ENCODE measurements around the gene TMEM258.

TMEM258 gene

GRCh38 chr11:61776561-61777075, 15.8 kb downstream of the TMEM258 start (continued):
- TF ChIP-seq PATZ1 (tag by site-specific recombination; IDR thresholded peaks at IDR 0.05) (peak; percentile 41; the same call in 1 of the 2 replicates), ZNF654 (tag by site-specific recombination; IDR thresholded peaks at IDR 0.05; ENCODE audit: low read depth) (peak; percentile 10; the same call in 1 of the 2 replicates), ZNF707 (tag by site-specific recombination; IDR thresholded peaks at IDR 0.05) (no peak), ZNF768 (tag by site-specific recombination; IDR thresholded peaks at IDR 0.05) (peak; percentile 53; the same call in 1 of the 2 replicates), ZNF423 (tag by site-specific recombination; IDR thresholded peaks at IDR 0.05) (no peak), ZNF664 (tag by site-specific recombination; IDR thresholded peaks at IDR 0.05) (no peak), ZNF132 (tag by site-specific recombination; IDR thresholded peaks at IDR 0.05; ENCODE audit: borderline replicate concordance) (no peak), KLF8 (tag by site-specific recombination; IDR thresholded peaks at IDR 0.05) (0 out of 2 replicates have a peak, but pooled peaks have one; percentile 27), ZNF341 (tag by site-specific recombination; IDR thresholded peaks at IDR 0.05; ENCODE audit: low read depth) (no peak), ZNF202 (tag by site-specific recombination; IDR thresholded peaks at IDR 0.05; ENCODE audit: borderline replicate concordance) (no peak)
- TF ChIP-seq, protein P1, sequence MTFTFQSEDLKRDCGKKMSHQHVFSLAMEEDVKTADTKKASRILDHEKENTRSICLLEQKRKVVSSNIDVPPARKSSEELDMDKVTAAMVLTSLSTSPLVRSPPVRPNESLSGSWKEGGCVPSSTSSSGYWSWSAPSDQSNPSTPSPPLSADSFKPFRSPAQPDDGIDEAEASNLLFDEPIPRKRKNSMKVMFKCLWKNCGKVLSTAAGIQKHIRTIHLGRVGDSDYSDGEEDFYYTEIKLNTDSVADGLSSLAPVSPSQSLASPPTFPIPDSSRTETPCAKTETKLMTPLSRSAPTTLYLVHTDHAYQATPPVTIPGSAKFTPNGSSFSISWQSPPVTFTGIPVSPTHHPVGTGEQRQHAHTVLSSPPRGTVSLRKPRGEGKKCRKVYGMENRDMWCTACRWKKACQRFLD (tag by site-specific recombination; IDR thresholded peaks at IDR 0.05): no peak

DNA sequence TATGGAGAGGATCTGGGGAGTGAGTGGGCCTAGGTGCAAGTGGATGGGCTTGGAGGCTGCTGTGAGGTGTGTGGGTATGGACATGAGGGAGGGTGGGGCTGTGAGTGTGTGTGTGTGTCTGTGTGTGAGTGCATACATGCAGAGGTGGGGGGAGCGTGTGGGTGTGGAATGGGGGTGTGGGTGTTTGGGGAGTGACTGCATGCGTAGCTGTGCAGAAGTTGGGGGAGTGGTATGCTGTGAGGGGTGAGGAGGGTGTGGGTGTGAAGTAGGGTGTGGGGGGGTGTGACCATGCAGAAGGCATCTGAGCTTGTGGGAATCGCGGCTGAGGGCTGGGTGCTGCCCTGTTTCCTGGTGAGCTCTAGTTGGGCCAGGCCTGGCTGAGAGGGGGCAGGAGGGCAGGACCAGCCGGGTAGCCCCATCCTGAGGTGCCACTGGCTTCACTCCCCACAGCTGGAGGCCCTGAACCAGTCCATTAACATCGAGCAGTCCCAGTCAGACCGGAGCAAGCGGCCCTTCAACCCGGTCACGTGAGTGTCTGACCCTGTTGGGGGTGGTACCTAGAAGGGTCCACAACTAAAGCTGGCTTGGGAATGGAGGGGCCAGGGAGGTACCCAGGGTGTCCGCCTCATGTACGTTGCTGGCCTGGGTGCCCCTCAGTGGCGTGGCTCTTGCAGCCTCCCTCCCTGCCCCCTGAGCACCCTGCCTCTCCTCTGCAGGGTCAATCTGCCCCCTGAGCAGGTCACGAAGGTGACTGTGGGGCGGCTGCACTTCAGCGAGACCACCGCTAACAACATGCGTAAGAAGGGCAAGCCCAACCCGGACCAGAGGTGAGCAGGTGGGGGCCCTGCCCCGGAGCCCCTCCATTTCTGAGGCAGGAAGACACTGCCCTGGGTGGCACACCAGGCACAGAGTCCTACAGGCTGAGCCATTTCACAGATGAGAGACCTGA, 16.5 kb downstream of the TMEM258 start:
- H3K36me3 ChIP-seq (ENCODE audit: control insufficient read depth in 2 of 2, insufficient read depth in 1 of 2, low read length in 2 of 2): peaks cover 0 to 4% of the 10 kb centered on the region in 2 experiments; a peak in 1 of 3 replicates
- H3K9me3 ChIP-seq (ENCODE audit: control insufficient read depth, insufficient read depth, low read depth, low read length): no peaks in the 10 kb centered on the region
- H3K4me3 ChIP-seq (ENCODE audit: low read depth, low read length): no peak overlapping the region
- no peak overlapping the region for H3K27ac ChIP-seq (ENCODE audit: extremely low read depth, low read depth, low read length)
- H3K4me1 ChIP-seq (ENCODE audit: control insufficient read depth, insufficient read depth, low read length): no peaks in the 10 kb centered on the region
- ChIA-PET POLR2A (no interaction called here), CTCF (interaction anchor here (0.7 to 2.0 kb wide), 6 partner anchors 13 to 615 kb away, joined by 3 to 11 read pairs (median 6); no protein-coding TSS in a partner anchor)
- peak; percentile 26; the same call in 1 of the 2 replicates for TF ChIP-seq HIC1 (tag by site-specific recombination; IDR thresholded peaks at IDR 0.05)
- TF ChIP-seq ZNF629 (tag by site-specific recombination; IDR thresholded peaks at IDR 0.05): no peak
- TF ChIP-seq ZNF174 (tag by site-specific recombination; IDR thresholded peaks at IDR 0.05): no peak
- TF ChIP-seq ZNF324 (tag by site-specific recombination; IDR thresholded peaks at IDR 0.05): no peak
- TF ChIP-seq ZIC2 (tag by site-specific recombination; IDR thresholded peaks at IDR 0.05): no peak
- TF ChIP-seq ZNF398 (tag by site-specific recombination; IDR thresholded peaks at IDR 0.05): peak; percentile 66; the same call in 1 of the 2 replicates
- peak; percentile 57; the same call in 1 of the 2 replicates for TF ChIP-seq KLF8 (tag by site-specific recombination; IDR thresholded peaks at IDR 0.05)
- no peak for TF ChIP-seq KLF7 (tag by site-specific recombination; IDR thresholded peaks at IDR 0.05; ENCODE audit: borderline replicate concordance)
- TF ChIP-seq, protein P2, sequence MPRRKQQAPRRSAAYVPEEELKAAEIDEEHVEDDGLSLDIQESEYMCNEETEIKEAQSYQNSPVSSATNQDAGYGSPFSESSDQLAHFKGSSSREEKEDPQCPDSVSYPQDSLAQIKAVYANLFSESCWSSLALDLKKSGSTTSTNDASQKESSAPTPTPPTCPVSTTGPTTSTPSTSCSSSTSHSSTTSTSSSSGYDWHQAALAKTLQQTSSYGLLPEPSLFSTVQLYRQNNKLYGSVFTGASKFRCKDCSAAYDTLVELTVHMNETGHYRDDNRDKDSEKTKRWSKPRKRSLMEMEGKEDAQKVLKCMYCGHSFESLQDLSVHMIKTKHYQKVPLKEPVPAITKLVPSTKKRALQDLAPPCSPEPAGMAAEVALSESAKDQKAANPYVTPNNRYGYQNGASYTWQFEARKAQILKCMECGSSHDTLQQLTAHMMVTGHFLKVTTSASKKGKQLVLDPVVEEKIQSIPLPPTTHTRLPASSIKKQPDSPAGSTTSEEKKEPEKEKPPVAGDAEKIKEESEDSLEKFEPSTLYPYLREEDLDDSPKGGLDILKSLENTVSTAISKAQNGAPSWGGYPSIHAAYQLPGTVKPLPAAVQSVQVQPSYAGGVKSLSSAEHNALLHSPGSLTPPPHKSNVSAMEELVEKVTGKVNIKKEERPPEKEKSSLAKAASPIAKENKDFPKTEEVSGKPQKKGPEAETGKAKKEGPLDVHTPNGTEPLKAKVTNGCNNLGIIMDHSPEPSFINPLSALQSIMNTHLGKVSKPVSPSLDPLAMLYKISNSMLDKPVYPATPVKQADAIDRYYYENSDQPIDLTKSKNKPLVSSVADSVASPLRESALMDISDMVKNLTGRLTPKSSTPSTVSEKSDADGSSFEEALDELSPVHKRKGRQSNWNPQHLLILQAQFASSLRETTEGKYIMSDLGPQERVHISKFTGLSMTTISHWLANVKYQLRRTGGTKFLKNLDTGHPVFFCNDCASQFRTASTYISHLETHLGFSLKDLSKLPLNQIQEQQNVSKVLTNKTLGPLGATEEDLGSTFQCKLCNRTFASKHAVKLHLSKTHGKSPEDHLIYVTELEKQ (tag by site-specific recombination; IDR thresholded peaks at IDR 0.05; ENCODE audit: borderline replicate concordance): no peak
- no peak for TF ChIP-seq ZNF404 (tag by site-specific recombination; IDR thresholded peaks at IDR 0.05)
- TF ChIP-seq ZBTB20 (tag by site-specific recombination; IDR thresholded peaks at IDR 0.05): no peak

All from HEK293 (cell line).